ENCODE data around the gene NFIA.
"Not testable (repeated sequence)": the region's sequence is repeated elsewhere in the genome, so short reads cannot be mapped to it uniquely, and the experiment has no call there.

NFIA gene

GRCh38 chr1:61457526-61458040, 375.2 kb downstream of the NFIA start:
- DNase-seq (ENCODE audit: low spot score): no peak

DNA sequence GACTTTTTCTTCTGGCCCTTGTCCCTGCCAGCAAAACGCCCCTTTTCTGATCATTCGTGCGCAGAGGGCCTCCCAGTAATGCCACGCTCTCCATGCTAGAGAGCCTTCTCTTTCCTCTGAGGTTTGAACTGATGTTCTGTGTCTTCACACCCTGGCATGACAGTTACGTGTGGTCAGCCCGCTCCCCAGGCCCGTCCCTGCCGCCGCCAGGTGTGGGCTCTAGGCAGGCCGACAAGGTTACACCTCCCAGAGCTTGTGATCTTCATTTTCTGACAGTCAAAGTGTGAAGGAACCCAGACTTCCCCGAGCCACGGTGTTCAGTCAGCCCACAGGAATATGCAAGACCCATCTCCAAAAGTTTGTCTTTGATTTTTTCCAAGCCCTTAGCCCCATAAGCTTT, 377.0 kb downstream of the NFIA start:
- DNase-seq (ENCODE audit: low spot score): no peak

GRCh38 chr1:61460191-61460590, 377.8 kb downstream of the NFIA start:
- no peak for DNase-seq (ENCODE audit: low spot score)

- no peak for DNase-seq (ENCODE audit: low spot score)
These were observed 379.3 kb downstream of the NFIA start for GRCh38 chr1:61461406-61462384.

GRCh38 chr1:61462628-61463027, 380.3 kb downstream of the NFIA start:
- DNase-seq (ENCODE audit: low spot score): no peak

- DNase-seq (ENCODE audit: low spot score): no peak
These were observed 380.9 kb downstream of the NFIA start for GRCh38 chr1:61463220-61463619.

- not testable (repeated sequence) for DNase-seq (ENCODE audit: low spot score)
These were observed 385.5 kb downstream of the NFIA start for GRCh38 chr1:61467836-61468235.

GRCh38 chr1:61469365-61469764, 387.0 kb downstream of the NFIA start:
- DNase-seq (ENCODE audit: low spot score): no peak

GRCh38 chr1:61472876-61473275, 390.5 kb downstream of the NFIA start:
- no peak for DNase-seq (ENCODE audit: low spot score)

GRCh38 chr1:61474269-61474817, 392.0 kb downstream of the NFIA start:
- DNase-seq (ENCODE audit: low spot score): no peak

DNA sequence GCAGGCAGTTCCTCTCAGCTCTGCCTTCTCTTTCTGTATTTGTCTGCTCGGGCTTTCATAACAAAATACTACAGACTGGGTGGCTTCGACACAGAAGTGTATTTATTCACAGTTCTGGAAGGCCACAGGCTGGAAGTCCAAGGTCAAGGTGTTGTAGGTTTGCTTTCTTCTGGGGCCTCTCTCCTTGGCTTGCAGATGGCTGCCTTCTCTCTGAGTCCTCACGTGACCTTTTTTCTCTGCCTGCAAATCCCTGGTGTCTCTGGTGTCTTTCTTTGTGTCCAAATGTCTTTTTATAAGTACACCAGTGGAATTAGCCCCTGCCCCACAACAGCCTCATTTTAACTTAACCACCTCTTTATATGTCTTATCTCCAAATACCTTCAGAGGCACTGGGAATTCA, 392.6 kb downstream of the NFIA start:
- DNase-seq (ENCODE audit: low spot score): no peak

DNA sequence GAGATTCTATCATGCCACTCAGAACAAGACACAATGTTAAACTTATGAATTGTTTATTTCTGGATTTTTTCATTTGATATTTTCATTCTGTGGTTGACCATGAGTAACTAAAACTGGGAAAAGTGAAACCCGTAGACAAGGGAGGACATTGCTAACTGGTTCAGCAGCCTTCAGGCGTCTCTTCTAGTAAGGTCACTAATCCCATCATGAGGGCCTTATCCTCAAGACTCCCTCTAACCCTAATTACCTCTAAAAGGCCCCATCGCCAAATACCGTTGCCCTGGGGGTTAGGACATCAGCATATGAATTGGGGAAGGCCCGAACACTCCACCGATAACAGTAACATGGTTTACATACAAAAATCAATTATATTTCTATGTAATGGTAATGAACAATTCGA, 394.9 kb downstream of the NFIA start:
- DNase-seq (ENCODE audit: low spot score): no peak

- no peak for DNase-seq (ENCODE audit: low spot score)
These were observed 398.0 kb downstream of the NFIA start for GRCh38 chr1:61480273-61480935.

DNA sequence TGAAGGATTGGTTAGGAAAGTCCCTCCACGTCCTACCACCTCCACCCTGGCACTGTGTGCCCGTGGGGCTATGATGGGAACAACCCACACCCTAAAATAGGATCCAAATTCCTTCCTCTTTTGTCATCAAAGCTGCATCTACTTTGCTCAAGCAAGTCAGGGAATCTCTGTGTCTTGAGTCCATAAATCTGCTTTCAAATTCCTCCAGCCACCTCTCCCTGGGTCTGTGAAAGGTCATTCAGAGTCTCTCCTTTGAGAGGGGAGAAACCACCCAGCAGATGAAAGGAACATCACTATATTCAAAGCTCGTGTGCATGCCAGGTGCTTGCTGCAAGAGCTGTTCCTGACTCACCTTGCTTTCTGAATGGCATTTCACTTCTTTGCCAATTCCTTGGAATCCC, 399.0 kb downstream of the NFIA start:
- DNase-seq (ENCODE audit: low spot score): no peak

DNA sequence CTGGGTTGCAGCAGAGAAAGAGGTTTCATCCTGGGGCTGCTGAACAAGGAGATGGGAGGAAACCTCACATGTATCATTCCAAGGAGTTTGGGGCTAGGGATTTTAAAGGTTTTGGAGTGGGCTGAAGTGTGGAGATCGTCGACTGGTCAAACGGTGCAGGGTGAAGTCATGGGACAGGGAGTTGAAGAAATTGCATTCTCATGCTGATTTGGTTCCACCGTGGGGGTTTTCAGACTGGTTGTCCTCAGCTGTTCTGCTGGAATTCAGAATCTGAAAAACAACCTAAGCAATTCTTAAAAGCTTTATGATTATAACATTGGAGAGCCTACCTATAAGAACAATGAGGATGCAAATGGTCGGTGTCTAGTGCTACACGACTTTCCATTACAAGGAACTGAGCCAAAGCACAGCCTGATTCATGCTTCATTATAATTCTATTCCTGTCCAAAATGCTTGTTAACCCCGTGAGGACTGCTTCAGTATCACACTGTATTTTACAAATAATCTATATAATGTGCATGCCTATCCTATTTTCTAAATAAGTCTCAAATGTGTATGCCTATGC, 399.9 kb downstream of the NFIA start:
- no peak for DNase-seq (ENCODE audit: low spot score)

- DNase-seq (ENCODE audit: low spot score): no peak
These were observed 404.6 kb downstream of the NFIA start for GRCh38 chr1:61486783-61487536.

GRCh38 chr1:61487801-61488200, 405.4 kb downstream of the NFIA start:
- DNase-seq (ENCODE audit: low spot score): no peak

DNA sequence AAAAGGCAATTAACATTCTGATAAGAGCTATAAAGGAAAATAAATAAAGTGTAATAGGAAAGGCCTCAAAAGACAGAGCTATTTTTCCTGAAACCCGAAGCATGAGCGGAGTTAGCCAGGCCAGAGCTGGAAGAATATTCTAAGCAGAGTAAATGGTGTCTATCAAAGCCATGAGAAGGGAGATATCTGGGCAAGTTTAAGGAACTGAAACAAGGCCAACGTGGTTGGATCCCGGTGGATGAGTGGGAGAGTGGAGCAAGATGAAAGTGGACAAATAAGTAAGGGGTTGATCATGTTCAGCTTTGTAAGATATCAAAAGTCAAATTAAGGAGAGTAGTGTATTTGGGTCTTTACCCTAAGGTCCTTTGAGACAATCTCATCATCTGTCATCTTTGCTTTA, 408.6 kb downstream of the NFIA start:
- DNase-seq (ENCODE audit: low spot score): no peak

GRCh38 chr1:61491497-61491896, 409.1 kb downstream of the NFIA start:
- DNase-seq (ENCODE audit: low spot score): no peak

DNA sequence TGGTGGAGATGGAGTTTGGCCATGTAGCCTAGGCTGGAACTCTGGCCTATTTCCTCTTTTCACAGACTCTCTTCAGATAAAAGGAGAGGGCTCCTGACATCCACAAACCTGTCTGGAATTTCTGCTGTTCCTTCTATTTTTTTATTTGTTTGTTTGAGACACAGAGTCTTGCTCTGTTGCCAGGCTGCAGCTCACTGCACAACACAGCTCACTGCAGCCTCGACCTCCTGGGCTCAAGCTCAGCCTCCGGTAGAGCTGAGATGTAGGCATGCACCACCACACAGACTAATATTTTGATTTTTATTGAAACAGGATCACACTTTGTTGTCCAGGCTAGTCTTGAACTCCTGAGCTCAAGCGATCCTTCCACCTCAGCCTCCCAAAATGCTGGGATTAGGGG, 411.6 kb downstream of the NFIA start:
- no peak for DNase-seq (ENCODE audit: low spot score)

DNA sequence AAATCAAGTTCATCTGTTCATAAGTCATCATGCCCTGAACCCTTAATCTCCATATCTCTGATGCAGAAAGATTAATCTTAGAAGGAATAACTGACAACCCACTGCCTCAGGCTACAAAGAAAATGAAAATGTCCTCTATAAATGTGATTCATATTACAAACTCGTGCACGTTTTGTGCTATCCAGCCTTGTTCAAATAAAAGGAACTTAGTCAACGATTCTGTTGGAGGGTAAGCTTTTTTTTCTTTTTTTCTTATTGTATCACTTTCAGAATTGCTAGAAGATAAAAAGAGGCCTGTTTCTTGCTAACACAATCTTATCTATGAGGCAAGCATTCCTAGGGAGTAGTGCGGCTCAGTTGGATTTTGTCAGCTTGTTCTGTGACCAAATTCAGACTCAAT, 414.1 kb downstream of the NFIA start:
- DNase-seq (ENCODE audit: low spot score): no peak

DNA sequence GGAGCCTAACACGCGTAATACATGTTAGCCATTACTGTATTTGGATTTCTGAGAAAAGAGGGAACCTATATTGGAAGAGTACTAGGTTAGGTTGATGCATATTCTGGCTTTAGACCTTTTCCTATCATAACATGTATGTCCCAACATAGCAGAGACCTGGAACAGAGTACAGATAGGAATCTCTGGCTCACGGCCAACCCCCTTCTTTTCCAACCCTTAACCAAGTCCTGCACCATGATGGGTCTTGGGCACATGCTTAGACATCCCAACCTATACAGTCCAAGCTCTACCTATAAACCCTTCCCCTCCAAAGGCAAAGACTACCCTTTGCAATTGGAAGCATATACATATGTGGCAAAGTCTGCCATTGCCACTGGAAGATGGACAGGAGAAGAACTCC, 414.7 kb downstream of the NFIA start:
- DNase-seq (ENCODE audit: low spot score): no peak

All from HuH-7.5 (cell line).